HG02759 (cell line): ENCODE data around the gene S100G.
"Not testable (repeated sequence)": the region's sequence is repeated elsewhere in the genome, so short reads cannot be mapped to it uniquely, and the experiment has no call there.

ENCODE experiments used
- ATAC-seq: cut with Tn5 transposase; IDR thresholded peaks from one replicate; pipeline ENCODE4 v1.9.1; 2021; ENCODE audit warnings: mild to moderate bottlenecking, moderate library complexity; ENCODE audit not compliant: unreplicated experiment

The S100G gene, protein sequence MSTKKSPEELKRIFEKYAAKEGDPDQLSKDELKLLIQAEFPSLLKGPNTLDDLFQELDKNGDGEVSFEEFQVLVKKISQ

GRCh38 chrX:16649858-16650257 is at the start of gene S100G:
TSS of gene S100G (plus strand) at chrX:16650158. CDS start at chrX:16651007, 849 bp downstream.
- ATAC-seq: no peak

DNA sequence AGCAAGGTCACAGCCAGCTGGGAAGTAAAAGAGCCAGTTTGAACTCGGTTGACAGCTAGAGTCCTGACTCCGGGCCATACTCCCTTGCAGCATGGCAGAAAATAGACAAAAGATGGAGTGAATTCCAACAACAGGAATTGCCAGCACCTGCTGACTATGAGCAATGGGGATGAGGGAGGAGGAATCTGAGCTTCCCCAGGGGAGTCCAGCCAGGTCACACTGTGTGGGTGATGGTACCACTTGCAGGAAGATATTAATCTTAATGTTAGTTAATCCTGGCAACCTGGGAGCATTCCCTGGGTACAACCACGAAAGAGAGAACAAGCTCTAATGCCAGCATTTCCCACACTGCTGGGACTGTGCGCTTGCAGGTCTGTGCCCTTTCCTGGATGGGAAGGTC is 48.1 kb upstream of the S100G start:
- ATAC-seq: no peak

DNA sequence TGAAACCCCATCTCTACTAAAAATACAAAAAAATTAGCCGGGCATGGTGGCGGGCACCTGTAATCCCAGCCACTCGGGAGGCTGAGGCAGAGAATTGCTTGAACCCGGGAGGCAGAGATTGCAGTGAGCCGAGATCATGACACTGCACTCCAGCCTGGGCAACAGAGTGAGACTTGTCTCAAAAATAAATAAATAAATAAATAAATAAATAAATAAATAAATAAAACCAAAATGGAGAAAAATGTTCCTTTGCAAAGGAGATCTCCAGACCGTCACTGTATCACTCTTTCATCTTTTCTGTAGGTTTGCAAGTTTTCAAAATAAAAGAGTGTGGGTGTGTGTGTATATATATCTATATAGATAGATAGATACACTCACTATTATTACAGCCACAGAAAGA is 46.7 kb upstream of the S100G start:
- not testable (repeated sequence) for ATAC-seq

DNA sequence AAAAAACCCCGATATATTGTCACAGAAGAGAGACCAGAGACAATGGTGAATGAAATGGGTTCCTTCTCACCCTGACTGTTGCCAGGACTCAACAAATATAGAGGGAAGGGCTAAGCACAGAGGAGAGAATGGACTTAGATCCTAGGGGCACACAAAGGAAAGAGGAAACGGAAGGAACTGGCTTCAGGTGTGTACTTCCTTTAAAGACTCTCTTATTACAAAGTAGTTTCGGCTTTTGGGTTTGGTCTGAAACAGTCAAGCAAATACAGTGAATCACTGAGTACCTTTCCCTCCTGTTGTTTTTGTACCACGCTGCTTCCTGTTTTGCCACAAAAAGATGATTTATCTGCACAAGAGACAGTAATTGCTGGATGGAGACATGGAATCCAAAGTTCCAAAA is 46.1 kb upstream of the S100G start:
- no peak for ATAC-seq

- ATAC-seq: no peak
Measured at GRCh38 chrX:16604337-16604736, 45.6 kb upstream of the S100G start.

DNA sequence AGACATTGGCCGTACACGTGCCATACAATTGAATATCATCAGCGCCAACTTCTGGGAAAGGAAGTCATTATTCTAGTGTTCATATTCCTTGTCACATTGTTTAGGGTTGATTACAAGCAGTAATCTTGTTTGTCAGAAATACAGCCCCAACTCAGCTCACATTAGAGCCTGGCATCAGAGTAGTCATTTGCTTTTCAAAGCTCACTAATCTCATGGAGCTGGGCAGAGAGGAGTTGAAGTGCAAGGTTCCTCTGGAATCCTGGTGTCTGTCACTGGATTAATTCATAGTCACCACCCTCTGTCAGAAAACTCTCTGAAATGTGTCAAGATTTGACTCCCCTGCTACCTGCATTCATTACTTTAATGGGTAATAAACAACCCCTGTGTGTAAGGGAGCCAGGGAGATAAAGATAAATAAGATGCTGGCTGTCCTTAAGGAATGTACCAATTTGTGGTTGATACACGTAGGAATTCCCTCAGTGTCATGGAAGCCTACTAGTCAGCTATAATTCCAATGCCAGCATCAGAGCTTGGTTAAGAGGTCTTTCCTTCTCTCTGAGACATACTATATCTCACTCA is 43.7 kb upstream of the S100G start:
- ATAC-seq: no peak

DNA sequence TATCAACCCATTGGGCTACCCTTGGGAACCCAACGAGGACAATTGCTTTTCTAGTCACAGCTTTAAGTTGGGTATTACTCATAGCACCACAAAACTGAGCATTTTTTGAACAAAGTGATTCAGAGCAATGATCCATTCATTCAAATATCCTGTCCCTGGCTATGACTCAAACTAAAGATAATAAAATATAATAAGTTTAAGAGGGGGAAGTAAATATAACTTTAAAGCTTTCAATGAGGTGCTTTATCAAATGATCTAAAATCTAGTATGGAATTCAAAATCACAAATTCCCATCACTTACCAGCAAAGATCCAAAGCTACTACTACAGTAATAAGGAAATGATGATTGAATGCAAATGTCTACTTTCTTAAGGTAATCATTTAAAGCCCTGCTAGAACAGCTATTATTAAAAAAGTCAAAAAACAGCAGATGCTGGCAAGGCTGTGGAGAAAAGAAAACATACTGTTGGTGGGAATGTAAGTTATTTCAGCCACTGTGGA is 39.8 kb upstream of the S100G start:
- no peak for ATAC-seq

DNA sequence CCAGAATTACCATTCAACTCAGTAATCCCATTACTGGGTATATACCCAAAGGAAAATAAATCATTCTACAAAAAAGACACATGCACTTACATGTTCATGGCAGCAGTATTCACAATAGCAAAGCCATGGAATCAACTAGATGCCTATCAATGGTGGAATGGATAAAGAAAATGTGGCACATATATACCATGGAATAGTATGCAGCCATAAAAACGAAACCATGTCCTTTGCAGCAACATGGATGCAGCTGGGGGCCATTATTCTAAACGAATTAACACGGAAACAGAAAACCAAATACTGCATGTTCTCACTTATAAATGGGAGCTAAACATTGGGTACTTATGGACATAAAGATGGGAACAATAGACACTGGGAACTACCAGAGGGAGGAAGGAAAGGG is 39.3 kb upstream of the S100G start:
- ATAC-seq: not testable (repeated sequence)

- no peak for ATAC-seq
Measured at GRCh38 chrX:16612257-16612897, 37.6 kb upstream of the S100G start.

DNA sequence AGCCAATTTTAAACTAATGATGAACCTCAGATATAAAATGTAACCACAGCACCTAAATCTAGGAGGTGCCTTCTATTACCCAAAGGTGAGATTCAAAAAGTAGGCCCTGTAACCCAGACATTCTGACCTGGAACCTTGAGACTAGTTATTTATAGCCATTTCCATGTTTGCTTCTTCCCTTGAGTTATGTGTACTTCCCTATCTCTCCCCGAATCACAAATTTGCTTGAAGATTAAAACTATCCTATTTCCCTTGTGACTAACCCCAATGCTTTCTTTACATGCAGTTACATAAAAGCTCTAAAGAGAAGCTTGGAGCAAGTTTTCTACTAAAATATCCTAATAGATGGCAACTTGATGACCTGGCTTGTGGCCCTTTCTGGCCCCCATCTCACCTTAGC is 32.6 kb upstream of the S100G start:
- no peak for ATAC-seq

DNA sequence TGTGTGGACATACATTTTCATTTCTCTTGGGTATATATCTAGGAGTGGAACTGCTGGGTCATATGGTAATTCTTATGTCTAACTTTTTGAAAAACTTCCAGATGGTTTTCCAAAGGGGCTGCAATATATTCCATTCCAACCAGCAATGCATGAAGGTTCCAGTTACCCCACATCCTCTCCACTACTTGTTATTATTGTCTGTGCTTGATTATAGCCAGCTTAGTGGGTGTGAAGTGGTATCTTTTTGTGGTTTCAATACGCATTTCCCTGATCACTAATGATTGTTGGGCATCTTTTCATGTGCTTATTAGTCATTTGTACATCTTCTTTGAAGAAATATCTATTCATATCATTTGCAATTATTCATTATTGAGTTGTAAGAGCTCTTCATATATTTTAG is 31.5 kb upstream of the S100G start:
- no peak for ATAC-seq

- ATAC-seq: no peak
Measured at GRCh38 chrX:16619024-16619423, 30.9 kb upstream of the S100G start.

- ATAC-seq: not testable (repeated sequence)
Measured at GRCh38 chrX:16628511-16628910, 21.4 kb upstream of the S100G start.

- ATAC-seq: no peak
Measured at GRCh38 chrX:16628946-16629595, 20.9 kb upstream of the S100G start.

DNA sequence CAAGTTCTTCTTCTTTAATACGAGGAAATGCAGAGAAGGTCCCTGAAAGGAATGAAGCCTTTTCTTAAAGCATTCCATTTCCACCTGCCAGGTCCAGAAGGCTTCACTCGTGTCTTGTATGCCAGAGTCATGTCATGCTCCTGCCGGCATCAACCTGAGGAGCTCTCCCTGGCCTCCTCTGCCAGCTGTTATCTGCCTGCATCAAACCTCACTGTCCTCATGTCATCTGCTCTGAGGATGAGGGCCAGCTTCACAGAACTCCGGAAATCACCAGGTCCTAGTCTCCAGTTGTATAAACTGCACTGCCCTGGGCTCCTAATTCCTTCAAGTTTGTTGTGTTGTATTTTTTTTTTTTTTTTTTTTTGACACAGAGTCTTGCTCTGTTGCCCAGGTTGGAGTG is 20.0 kb upstream of the S100G start:
- no peak for ATAC-seq

DNA sequence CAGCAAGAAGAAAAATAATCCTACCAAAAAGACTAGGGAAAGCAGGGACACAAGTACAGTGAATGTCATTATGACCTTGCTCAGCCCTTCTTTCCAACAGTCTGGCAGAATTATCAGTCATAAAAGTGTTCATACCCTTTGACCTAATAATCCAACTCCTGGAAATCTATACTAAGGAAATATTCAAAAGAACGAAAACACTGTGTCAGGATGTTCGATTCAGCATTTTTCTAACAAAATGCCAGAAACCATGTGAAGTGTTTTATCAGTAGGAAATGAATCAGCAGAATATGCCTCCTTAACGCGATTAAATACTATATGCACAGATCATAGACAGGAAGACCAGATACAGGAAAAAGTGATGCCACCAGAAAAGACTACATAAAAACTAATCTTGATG is 16.2 kb upstream of the S100G start:
- ATAC-seq: no peak

- no peak for ATAC-seq
Measured at GRCh38 chrX:16635040-16635439, 14.9 kb upstream of the S100G start.

- no peak for ATAC-seq
Measured at GRCh38 chrX:16635596-16635995, 14.4 kb upstream of the S100G start.

DNA sequence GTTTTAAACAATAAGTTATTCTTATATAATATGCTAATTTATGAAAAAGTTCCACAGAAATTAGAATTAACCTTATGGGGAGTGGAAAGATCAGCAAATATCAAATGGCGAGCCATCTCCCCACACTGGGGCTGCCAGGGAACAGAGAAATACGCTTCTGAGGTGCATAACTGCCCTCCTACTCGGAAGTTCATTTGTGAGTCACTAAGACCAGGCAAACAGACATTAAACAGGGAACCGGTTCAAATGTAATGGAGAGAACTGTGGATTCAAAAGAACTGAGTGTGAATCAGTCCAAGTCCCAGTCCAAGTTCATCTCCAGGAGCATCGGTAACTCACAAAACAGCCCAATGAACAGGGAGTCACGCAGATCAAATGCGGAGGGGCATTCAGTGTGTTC is 11.4 kb upstream of the S100G start:
- ATAC-seq: no peak

DNA sequence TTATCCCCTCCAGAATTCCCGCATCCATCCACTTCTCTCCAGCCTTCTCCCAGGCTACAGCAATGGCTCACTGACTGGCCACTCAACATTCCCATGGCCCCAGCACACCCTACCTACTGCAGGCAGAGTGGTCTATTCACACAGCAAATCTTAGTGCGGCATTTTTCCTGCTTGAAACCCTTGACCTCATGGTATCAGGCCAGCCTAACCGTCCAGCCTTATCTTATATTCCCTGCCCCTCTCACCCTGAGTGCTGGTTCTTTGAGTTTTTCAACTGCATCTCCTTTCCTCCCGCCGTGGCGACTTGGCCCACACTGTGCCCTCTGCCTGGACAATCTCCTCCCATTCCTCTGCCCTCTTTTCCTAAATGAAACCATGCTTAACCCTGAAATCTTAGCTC is 10.0 kb upstream of the S100G start:
- no peak for ATAC-seq

DNA sequence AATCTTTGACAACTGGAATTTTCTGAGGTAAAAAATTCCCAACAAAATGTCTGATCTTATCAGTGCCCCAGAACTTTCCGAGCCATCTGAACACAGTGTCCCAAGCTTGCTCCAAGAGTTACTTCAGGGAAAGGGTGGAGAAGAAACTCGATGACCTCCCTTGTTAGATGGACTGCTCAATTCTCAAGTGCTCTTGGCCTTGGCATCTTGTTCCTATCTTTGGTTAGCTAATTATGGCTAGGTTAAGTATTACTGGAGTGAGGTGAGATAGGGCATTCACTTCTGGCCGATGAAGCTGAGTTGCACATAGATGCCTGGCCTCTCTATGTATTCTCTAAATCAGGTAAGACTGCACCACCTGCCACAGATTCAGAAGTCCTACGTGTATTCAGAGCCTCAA is 9.1 kb upstream of the S100G start:
- no peak for ATAC-seq

DNA sequence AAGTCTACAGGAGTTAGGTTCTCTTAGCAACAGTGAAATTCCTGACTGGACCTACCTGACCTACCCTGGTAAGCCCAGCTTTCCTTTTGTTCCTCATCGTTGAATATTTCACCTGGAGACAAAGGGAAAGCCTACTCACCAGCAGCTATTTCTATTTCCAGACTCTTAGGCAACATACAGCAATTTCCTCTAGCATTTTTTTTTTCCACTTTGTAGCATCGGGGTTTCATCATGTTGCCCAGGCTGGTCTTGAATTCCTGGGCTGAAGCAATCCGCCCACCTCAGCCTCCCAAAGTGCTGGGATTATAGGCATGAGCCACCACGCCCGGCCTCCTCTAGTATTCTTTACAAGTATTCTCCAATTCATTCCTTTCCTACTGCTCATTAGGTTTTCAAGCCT is 6.8 kb upstream of the S100G start:
- ATAC-seq: no peak
